Lung microvascular endothelial cell (primary cell): ENCODE results near the gene RAB44. TPM values are rescaled to one million over a fixed set of nuclear protein-coding genes. Genes with fewer than 3 reads are reported as not detected.
A peak's percentile ranks its signal among the peaks of the same experiment; 100 is the strongest.

Experiments used
- DNase-seq, 2 donors: peaks; one replicate each; pipeline versions ENCODE4 v3.0.0 to v3.0.0-alpha.2; 2010; ENCODE audit warnings: low read depth in 2 of 2
- total RNA-seq: library from RNA; depleted of rRNA; stranded (reverse); fragments of >200 nt; gene quantifications from 2 replicates; pipeline ENCODE4 v1.2.1, GENCODE V29; 2014

Gene RAB44
- total RNA-seq, 1 donor from 2014 or later, result not detected

DNA sequence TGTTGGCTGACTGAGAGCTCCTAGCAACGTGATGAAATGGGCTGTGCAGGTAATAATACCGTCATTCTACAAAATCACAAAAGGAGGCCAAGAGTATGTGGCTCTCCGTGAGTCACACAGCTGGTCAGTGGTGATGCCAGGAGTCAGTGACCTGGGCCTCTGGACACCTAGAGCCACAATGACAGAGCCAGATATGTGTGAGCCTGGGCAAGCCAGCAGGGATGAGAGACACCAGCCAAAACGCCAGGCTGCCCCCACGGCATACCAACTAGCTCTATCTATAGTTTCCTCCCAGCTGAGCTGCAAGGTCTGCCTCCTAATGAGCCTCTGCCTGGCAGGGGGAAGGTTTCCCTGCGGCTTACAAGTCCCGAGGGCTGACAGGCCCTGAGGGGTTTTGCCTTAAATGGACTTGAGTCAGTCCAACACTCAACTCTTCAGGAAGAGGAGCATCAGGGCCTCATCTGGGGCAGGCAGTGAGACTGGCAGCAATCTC is 71.6 kb downstream of the RAB44 start:
- DNase-seq, result peak; percentile 16

DNA sequence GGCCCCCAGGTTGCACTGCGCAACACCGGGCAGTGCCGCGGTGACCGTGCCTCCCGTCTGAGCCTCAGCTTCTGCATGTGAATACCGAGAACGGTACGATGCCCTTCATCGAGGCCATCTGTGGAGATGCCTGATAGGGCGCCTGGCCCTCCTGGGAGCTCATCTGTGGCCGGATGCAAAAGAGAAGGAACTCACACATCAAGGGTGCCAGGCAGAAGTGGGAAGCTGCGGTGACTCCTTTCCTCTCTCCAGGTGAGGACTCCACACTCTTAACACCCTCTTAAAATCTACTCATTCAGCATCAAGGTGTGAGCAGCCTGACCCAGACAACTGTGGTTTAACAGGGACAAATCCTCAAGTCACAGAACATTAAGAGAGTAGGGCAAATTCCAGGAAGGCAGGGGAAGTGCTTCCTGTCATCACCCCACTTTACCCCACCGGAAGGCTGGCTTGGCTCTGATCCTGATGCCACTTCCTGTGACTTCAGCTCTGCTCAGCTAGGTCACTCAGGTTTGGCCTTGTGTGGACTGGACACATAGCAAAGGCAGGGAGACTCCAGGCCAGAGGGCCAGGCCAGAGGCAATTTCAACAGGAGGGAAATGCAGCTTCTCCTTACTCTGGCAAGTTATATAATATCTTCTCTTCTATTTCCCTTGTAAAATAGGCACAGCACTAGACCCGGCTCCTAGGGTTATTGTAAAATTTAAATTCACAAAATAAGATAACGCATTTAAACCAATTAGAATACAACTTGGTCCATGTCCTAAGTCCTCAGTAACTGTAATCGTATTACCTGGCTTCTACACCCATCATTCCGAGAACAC is 72.3 kb downstream of the RAB44 start:
- DNase-seq, result peak; percentile 24 to 54

- no peak for DNase-seq
These were observed 73.5 kb downstream of the RAB44 start for GRCh38 chr6:36771145-36771544.

GRCh38 chr6:36772397-36772796 is 74.8 kb downstream of the RAB44 start:
- no peak for DNase-seq

DNA sequence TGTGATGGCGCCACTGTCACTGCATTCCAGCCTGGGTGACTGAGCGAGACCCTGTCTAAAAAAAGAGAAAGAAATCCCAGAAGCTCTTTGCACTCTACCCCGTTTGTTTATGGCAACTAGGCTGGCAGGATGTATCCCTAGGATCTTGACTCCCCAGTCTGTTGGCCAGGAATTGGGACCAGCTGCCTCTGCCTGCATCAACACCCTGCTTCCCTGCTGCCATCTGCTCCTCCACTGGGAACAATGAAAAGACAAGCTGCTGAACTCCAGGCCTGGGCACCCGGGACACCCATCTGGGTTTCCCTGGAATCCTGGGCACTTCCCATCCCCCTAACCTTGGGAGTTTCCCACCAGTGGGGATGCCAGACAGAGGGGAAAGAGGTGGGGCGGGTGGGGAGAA is 76.7 kb downstream of the RAB44 start:
- no peak for DNase-seq

DNA sequence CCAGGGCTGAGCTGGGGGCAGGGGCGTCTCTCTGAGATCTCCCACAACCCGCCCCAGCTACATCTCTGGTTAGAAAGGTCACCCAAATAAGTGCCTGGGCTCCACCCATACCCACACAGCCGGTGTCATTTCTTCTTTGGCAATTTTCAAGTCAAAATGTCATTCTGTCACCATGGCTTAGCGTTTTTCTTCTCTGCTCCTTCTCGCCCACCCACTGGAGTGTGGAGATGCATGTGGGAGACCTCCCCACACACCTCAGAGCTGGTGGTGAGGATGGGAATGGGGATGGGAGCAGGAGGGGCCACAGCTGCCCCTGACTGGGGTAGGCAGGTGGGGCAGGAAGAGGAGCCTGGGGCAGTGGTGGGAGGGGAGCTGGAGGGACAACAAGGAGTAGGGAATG is 78.5 kb downstream of the RAB44 start:
- DNase-seq, result no peak

GRCh38 chr6:36777801-36778200 is 80.2 kb downstream of the RAB44 start:
- no peak for DNase-seq

- DNase-seq, result no peak
These were observed 81.6 kb downstream of the RAB44 start for GRCh38 chr6:36779227-36779626.

DNA sequence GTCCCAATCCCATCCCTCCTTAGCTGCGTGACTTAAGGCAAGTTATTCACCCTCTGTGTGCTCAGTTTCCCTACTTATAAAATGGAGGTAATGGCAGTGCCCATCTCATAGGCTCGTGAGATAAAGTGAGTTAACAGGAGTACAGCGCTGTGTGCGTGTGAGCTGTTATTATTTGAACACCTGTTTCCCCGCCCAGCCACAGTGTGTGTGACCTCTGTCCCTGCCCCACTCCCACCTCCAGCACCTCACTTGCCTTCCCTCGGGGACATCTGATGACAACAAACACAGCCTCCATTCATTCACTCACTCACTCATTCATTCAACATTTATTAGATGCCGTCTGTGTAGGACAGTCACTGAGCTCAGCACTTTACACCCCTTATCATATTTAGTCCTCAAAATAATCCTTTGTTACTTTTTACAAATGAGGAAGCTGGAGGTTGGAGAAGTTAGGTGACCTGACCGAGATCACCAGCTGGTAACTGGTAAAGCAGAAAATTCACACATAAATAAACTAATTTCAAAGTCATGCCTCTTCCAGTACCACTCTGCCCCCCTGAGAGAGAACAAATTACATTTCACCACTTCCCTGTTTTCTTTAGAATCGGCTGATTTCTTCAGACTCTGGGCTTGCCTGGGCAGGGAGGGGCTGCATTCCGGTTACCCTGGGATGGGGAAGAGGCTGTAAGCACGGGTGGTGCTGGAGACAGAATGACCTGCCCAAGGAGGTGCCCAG is 83.0 kb downstream of the RAB44 start:
- DNase-seq, result no peak

DNA sequence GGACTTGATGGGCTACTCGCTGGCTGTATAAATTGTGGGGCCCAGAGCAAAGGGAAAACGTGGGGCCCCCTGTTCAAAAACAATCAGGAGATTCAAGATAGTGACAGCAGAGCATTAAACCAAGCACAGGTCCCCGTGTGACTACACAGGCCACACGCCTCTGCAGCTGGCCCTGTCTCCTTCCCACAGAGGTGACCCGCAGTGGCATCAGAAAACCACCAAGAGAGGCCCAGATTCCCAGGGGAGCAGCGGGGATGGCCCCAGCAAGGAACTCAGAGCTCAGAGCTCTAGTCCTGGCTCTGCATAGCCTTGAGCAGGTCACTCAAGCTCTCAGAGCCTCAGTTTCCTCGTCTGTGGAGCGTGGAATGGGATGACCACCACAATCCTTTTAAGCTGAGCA is 84.0 kb downstream of the RAB44 start:
- DNase-seq, result no peak

Other genes with a start within 250 kb of the RAB44 start
- gene STK38, start 150.3 kb upstream of the RAB44 start, total RNA-seq, result 8.7 and 9.5 TPM in 2 replicates
- 191 and 296 TPM in 2 replicates for gene SRSF3, start 103.5 kb upstream of the RAB44 start, total RNA-seq
- 64.1 and 90.7 TPM in 2 replicates for gene CDKN1A, start 19.1 kb upstream of the RAB44 start, total RNA-seq
- 1.2 and 5.7 TPM in 2 replicates for gene CPNE5, start 141.6 kb downstream of the RAB44 start, total RNA-seq
- gene PPIL1, start 177.0 kb downstream of the RAB44 start, total RNA-seq, result 20.4 and 20.7 TPM in 2 replicates
- 14.8 and 21.2 TPM in 2 replicates for gene C6orf89, start 188.1 kb downstream of the RAB44 start, total RNA-seq